ENCODE data around the gene ATG4D.

Gene ATG4D

DNA sequence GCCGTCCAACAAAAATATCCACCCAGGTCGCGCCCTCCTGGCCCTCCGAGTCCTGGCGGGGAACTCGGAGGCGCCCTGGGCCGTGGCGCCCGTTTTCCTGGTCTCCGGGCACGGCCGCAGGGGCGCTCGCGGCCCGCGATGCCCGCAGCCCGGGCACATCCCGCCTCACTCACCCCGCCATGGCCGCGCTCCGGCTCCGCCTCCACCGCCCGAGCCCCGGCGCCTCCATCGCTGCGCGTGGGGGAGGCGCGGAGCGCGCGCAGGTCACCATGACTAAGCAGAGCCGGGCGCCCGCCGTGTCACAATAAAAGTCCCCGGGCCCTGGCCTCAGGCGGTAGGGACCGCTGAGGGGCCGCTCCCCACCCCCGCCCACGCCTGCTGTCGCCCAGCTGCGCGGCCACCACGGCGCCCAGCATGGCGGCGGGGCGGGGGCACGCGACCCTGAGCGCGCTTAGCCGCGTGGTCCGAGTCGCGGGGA, 41.1 kb upstream of the ATG4D start (continued):
- TF ChIP-seq ZNF621 (tag by site-specific recombination; IDR thresholded peaks at IDR 0.05) = no peak
- TF ChIP-seq YY1 (tag by site-specific recombination; IDR thresholded peaks at IDR 0.05) = peak; percentile 89
- no peak for TF ChIP-seq ZSCAN23 (tag by site-specific recombination; IDR thresholded peaks at IDR 0.05)
- TF ChIP-seq YY2 (tag by site-specific recombination; IDR thresholded peaks at IDR 0.05) = peak; percentile 64; the same call in 1 of the 2 replicates
- no peak for TF ChIP-seq ZNF514 (tag by site-specific recombination; IDR thresholded peaks at IDR 0.05)
- no peak for TF ChIP-seq ZNF394 (tag by site-specific recombination; IDR thresholded peaks at IDR 0.05; ENCODE audit: borderline replicate concordance)
- no peak for TF ChIP-seq ZNF248 (tag by site-specific recombination; IDR thresholded peaks at IDR 0.05)
- TF ChIP-seq ZNF16 (tag by site-specific recombination; IDR thresholded peaks at IDR 0.05; ENCODE audit: low read depth) = no peak
- TF ChIP-seq ZBTB21 (tag by site-specific recombination; IDR thresholded peaks at IDR 0.05) = no peak
- TF ChIP-seq, protein P1, sequence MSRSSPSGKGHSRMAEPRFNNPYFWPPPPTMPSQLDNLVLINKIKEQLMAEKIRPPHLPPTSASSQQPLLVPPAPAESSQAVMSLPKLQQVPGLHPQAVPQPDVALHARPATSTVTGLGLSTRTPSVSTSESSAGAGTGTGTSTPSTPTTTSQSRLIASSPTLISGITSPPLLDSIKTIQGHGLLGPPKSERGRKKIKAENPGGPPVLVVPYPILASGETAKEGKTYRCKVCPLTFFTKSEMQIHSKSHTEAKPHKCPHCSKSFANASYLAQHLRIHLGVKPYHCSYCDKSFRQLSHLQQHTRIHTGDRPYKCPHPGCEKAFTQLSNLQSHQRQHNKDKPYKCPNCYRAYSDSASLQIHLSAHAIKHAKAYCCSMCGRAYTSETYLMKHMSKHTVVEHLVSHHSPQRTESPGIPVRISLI (tag by site-specific recombination; IDR thresholded peaks at IDR 0.05) = no peak
- TF ChIP-seq ZNF24 (tag by site-specific recombination; IDR thresholded peaks at IDR 0.05) = no peak
- peak; percentile 47; the same call in 1 of the 2 replicates for TF ChIP-seq ZFP69B (tag by site-specific recombination; IDR thresholded peaks at IDR 0.05)
- no peak for TF ChIP-seq HIC1 (tag by site-specific recombination; IDR thresholded peaks at IDR 0.05)
- TF ChIP-seq SALL2 (tag by site-specific recombination; IDR thresholded peaks at IDR 0.05; ENCODE audit: borderline replicate concordance) = no peak
- peak; percentile 92 for TF ChIP-seq ZFHX2 (tag by site-specific recombination; conservative IDR thresholded peaks at IDR 0.05)
- TF ChIP-seq, protein P2, sequence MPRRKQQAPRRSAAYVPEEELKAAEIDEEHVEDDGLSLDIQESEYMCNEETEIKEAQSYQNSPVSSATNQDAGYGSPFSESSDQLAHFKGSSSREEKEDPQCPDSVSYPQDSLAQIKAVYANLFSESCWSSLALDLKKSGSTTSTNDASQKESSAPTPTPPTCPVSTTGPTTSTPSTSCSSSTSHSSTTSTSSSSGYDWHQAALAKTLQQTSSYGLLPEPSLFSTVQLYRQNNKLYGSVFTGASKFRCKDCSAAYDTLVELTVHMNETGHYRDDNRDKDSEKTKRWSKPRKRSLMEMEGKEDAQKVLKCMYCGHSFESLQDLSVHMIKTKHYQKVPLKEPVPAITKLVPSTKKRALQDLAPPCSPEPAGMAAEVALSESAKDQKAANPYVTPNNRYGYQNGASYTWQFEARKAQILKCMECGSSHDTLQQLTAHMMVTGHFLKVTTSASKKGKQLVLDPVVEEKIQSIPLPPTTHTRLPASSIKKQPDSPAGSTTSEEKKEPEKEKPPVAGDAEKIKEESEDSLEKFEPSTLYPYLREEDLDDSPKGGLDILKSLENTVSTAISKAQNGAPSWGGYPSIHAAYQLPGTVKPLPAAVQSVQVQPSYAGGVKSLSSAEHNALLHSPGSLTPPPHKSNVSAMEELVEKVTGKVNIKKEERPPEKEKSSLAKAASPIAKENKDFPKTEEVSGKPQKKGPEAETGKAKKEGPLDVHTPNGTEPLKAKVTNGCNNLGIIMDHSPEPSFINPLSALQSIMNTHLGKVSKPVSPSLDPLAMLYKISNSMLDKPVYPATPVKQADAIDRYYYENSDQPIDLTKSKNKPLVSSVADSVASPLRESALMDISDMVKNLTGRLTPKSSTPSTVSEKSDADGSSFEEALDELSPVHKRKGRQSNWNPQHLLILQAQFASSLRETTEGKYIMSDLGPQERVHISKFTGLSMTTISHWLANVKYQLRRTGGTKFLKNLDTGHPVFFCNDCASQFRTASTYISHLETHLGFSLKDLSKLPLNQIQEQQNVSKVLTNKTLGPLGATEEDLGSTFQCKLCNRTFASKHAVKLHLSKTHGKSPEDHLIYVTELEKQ (tag by site-specific recombination; IDR thresholded peaks at IDR 0.05; ENCODE audit: borderline replicate concordance) = no peak
- no peak for TF ChIP-seq PRDM2 (tag by site-specific recombination; IDR thresholded peaks at IDR 0.05; ENCODE audit: borderline replicate concordance)
- TF ChIP-seq REPIN1 (tag by site-specific recombination; IDR thresholded peaks at IDR 0.05; ENCODE audit: low read depth) = no peak
- no peak for TF ChIP-seq ZNF560 (tag by site-specific recombination; IDR thresholded peaks at IDR 0.05; ENCODE audit: borderline replicate concordance)
- no peak for TF ChIP-seq ZSCAN16 (tag by site-specific recombination; IDR thresholded peaks at IDR 0.05)
- peak; percentile 69; the same call in 1 of the 2 replicates for TF ChIP-seq CTCF (tag by site-specific recombination; IDR thresholded peaks at IDR 0.05)
- no peak for TF ChIP-seq ZEB2 (tag by site-specific recombination; IDR thresholded peaks at IDR 0.05)
- peak; percentile 89 for TF ChIP-seq ZSCAN30 (tag by site-specific recombination; IDR thresholded peaks at IDR 0.05)
- no peak for TF ChIP-seq ZNF433 (tag by site-specific recombination; IDR thresholded peaks at IDR 0.05; ENCODE audit: low read depth)
- TF ChIP-seq GLIS2 (tag by site-specific recombination; IDR thresholded peaks at IDR 0.05) = no peak
- TF ChIP-seq ZNF223 (tag by site-specific recombination; IDR thresholded peaks at IDR 0.05) = no peak
